HG03521 (cell line): ENCODE measurements around the gene PHF10.

Source experiments
- ATAC-seq: cut with Tn5 transposase; IDR thresholded peaks from one replicate; pipeline ENCODE4 v1.9.1; 2021; ENCODE audit warnings: mild to moderate bottlenecking, moderate library complexity; ENCODE audit not compliant: unreplicated experiment

Gene PHF10

DNA sequence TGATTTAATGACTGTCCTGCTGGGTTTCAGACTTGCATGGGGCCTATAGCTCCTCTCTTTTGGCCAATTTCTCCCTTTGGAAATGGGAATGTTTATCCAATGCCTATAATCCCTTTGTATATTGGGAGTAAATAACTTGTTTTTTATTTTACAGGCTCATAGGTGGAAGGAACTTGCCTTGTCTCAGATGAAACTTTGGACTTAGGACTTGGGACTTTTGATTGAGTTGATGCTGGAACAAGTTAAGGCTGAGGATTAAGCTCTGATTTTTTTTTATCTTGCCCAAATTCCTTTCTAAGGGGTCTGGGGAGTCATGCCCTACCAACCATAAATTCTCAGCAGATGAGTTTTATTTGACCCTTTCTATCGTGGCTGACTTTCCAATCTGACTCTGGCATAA, 46.0 kb downstream of the PHF10 start:
- ATAC-seq = no peak

DNA sequence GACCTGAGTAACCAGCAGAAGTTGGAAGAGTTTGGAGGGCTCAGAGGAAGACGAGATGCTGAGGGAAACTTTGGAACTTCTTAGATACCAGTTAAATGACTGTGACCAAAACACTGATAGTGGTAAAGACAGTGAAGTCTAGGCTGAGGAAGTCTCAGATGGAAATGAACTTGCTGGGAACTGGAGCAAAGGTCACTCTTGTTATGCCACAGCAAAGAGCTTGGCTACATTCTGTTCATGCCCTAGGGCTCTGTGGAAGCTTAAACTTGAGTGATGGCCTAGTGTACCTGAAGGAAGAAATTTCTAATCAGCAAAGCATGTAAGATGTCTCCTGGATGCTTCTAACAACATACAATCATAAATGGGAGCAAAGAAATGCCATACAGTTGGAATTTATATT, 47.2 kb downstream of the PHF10 start:
- no peak for ATAC-seq

DNA sequence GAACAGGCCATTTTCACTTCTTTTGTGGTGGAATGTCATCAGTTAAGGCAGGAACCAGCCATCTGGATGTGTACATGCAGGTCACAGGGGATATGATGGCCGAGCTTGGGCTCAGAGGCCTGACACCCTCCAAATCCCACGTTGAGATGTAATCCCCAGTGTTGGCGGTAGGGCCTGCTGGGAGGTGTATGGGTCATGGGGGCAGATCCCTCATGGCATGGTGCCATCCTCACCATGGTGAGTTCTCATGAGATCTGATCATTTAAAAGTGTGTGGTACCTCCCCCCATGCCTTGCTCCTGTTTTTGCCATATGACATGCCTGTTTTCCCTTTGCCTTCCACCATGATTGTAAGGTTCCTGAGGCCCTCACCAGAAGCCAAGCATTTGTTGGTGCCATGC, 49.3 kb downstream of the PHF10 start:
- ATAC-seq = no peak

DNA sequence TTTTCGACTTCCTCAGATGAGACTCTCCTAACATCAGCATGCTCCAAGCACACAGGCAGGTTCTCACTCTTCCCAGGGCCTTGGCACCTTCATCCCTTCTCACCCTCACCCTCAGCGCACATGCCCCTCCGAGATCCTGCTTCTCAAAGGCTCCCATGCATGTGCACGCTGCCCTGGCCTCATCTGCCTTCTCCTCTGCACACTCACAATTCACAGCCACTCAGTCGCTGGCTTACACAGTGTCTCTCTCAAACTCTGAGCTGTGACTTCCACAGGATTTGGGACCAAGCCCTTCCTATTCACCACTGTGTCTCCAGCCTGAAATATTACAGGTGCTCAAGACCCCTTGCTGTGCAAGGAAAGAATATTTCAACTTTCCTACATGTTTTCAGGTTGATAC, 52.7 kb downstream of the PHF10 start:
- no peak for ATAC-seq

DNA sequence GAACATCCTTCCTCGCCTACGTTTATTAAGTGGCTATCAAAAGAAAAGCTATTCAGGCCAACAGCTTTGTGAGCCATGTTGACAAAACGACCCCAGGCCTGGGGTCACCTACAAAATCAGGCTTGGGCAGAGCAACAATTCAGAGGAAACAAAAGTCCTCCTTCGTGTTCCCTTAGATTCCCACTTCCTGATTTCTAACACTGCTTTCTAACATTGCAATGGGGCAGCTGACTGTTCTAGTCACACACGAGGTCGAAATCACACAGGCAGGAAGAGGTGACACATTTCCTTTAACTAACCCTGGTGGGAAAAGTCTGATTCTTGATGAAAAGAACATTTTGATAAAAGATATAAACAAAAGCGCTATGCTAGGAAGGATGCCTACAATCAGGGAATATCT, 54.4 kb downstream of the PHF10 start:
- ATAC-seq = no peak

DNA sequence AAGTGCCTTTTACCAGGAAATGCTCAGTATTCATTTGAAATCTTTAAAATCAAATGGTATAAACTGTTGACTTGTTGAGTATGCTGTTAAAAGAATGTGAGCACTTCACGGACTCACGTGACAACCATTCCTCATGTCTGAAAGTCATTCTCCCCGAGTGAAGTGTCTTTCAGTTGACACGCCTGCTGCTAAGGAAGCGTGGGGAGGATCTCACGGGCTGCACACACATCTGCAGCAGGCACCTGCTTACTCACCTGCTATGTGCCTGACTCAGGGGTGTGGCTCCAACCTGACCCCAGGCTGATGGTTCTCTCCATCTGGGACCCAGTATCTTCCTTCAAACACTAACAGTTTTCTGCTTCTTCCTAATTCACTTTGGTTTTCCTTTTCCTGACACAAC, 55.2 kb downstream of the PHF10 start:
- ATAC-seq = no peak

DNA sequence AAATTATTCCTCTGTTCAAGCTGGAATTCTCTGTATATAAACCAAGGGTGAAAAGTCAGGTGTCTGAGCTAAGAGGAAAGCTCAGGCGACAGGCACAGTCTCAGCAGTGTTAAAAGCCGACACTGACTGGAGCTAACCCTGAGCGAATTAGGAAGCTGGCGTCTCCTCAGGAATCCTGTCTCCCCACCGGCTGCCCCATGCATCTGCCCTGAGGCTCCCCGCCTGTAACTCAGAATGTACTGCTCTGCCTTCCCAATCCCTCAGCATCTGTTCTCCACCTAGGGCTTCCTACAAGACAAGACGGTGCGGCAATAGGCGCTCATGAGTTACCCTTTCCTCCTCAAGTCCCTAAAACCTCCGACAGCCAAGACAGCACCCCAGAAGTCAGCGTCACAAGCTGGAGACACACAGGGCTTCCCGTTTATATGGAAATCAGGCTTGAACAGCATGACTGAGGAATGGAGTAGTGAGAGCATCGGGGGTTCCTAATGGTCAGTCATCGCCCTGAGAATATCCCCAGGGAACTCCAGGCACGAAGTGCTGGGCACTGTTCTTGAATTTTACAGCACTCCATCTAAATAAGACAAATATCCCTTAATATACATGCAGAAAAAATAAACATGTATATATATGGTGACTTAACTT, 56.0 kb downstream of the PHF10 start:
- no peak for ATAC-seq

DNA sequence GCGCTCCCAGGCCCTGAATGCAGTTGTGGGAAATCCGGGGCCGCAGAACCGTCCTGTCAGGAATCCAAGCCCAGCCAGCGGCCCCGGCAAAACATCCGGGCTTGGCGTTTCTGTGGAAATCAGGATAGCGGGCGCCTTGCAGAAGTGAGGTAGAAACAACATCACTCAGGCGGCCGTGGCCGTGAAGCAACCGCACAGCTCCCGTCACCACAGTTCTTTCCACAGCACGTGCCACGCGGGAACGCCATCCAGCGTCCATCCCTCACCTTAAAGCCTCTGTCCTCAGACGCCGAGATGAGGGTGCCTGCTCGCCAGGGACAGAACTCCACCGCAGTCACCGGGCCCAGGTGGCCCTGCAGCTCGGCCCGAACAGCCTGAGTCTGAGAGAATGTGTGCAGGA, 56.6 kb downstream of the PHF10 start:
- ATAC-seq = no peak

DNA sequence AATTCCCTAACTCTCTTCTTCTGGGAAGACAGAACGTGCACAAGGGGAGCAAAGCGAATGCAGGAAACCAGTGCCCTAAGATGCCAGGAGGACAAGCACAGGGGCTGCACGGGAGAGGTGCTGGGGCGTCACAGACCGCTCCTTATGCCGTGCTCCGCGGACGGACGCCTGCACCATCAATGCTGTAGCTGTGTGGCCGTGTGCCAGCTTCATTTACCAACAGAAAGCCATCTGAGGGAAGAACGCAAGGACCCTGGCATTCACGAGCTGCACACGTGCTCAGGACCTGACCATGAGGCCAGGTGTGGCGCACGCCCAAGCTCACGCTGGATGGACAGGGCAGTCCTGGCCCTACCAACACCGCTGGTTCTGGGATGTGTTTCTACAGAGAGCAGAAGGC, 57.9 kb downstream of the PHF10 start:
- no peak for ATAC-seq

DNA sequence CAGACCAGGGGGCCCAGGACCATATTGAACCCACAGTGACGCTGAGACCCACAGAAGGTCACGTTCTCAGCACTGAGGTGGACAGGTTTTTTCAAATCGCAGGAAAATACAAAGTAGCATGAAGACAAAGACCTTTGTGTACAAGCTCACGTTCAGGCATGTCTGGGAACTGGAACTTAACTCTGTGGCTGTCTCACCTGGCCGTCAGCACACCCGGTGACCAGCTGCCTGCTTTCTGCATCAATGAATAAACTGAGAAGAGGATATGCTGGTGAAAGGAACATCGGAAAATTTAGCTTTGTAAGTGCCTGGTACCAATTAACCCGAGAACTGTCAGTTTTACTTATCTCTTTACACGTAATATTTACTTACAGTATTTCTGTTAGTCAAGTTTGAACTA, 59.0 kb downstream of the PHF10 start:
- no peak for ATAC-seq

DNA sequence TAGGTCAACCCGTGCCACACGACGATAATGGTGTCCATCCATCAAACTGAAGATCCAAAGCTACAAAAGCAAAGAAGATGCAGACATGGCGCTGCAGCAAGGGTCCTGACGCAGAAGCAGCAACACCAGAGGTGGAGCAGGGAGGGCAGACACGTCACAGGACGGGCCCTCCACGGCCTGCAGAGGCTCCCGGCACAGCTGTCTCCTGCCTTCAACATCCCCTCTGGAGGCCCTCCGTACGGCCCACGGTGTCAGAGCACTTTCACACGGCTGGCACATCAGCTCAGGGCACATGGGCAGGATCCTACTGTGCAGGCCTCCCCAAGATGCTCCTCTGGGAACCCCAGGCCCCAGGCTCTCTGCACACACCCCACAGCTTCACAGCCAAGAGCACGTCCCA, 60.1 kb downstream of the PHF10 start:
- ATAC-seq = no peak

DNA sequence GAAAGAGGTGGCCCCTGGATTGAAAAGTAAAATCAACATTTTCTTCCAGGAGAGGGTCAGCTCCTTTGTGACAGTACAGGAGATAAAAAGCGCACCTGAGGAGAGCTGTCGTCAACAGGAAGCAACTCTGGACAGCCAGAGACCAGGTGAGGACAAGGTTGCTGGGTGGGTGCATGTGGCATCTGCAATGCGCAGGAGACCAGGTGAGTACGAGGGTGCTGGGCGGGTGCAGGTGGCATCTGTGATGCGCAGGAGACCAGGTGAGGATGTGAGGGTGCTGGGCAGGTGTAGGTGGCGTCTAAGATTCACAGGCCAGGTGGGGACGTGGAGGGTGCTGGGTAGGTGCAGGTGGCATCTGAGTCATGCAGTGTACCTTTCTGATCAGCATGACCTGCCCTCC, 60.8 kb downstream of the PHF10 start:
- no peak for ATAC-seq

DNA sequence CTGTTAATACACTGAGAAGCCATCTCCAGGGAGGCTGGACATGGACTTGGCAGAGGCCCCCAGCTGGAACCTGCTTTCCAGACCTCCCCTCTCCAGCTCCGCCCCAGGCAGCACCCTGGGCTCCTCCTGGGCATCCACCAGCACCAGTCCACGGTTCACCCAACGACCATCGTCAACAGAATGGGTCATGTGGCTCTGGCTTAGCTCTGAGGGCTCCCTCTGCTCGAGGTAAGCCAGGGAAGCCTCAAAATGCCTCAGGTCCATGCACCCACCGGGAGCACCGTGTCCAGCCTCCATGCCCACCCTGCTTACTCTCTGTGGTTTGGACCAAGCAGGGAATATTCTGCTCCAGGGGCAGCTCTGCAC, 62.9 kb downstream of the PHF10 start:
- no peak for ATAC-seq

DNA sequence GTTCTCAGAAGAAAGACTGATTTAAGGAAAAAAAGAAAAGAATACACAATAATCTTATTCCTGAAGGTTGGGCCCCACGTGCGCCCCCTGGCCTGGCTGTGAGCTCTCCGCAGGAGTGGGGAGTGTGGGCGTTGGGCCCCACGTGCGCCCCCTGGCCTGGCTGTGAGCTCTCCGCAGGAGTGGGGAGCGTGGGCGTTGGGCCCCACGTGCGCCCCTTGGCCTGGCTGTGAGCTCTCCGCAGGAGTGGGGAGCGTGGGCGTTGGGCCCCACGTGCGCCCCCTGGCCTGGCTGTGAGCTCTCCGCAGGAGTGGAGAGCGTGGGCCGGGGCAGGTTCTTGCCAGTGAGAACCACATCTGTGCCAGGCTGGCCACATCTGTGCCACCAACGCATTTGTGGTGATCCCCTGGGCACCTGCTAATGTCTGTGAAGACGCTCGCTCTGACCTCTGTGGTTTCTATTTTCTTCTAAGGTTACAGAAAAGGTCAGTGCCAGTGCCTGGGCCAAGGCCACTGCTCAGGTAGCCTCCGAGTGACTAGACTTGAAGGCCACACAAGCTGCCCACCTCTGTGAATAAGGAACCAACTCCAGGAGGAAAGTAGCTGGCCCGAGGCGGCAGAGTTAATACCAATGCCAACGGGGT, 63.4 kb downstream of the PHF10 start:
- ATAC-seq = no peak

DNA sequence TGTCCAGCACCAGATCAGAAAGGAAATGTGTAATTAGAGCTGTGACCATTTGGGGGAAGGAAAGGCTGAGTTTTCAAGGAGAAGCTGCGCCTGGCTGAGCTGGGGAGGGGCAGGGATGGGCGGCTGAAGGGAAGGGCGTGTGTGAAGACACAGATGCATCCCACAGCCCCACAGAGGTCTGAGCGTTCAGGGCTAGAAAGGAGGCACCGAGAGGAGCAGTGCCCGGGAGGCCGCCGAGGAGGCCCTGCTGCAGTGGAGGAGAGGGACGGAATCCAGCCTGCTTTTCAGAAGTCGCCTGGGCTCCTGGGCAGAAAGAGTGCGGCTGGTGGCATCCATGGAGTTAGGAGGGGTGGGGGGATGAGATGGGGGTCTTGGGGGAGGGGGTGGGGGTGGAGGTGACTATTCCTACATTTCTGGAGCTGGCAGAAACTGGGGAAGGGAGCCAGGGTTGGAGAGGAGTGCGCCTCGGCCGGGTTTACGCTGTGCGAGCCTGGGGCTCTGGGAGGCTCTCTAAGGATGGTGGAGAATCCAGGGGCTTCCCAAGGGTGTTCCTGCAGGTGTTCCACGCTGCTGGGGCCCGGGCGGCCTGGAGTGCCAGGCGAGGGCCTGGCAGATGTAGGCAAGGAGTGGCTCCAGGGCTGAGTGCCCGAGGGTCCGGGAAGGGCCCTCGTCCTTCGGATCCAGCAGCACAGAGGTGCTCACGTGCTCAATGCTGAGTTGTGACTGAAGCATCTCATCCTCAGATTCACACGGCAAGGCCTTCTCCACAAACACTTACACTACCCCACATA, 64.3 kb downstream of the PHF10 start:
- no peak for ATAC-seq

DNA sequence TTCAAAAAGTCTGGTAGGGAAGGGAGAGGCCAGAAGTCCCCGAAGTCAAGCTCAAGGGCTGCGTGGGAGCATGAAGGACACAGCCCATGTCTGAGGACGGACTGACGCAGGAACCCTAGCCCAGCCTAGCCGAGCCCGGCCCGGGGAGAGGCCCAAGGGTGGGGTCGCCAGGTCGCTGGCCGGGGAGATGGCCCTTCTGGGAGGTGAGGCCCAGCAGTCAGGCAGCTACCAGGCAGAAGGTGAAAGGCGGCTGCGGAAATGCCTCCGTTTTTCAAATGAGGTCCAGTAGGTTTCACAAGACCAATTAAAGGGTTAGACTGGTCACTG, 67.1 kb downstream of the PHF10 start:
- no peak for ATAC-seq

DNA sequence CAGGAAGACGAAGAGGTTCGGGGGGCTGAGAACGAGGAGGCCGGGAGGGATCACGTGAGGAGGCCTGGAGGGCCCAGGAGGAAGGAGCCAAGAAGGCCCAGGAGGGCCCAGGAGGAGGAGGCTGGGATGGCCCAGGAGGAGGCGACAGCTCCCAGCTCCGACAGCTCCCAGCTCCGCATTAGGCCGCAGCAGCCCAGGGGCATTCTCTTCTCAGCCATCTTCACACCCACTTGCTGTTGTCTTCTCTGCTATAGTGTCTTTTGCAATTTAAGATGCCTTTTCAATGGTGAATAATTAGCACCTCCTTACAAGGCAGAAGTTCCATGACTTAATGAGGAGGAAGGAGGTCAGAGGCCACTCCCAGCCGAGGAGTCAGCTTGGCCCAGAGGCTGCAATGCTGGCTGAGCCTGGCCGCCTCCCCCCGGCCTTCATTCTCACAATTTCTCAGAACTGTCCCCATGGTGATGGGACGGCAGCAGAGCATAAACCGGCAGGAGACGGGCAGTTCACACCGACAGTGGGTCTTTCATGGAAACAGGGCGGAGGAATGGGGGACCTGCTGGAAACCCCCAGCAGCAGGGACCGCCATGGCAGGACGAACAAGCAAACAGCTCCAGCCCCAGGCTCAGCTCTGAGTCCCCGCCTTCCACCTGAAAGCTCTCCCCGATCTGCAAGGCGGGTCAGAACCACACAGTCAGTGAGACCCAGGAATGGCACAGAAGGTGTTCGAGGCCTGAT, 67.6 kb downstream of the PHF10 start:
- no peak for ATAC-seq

DNA sequence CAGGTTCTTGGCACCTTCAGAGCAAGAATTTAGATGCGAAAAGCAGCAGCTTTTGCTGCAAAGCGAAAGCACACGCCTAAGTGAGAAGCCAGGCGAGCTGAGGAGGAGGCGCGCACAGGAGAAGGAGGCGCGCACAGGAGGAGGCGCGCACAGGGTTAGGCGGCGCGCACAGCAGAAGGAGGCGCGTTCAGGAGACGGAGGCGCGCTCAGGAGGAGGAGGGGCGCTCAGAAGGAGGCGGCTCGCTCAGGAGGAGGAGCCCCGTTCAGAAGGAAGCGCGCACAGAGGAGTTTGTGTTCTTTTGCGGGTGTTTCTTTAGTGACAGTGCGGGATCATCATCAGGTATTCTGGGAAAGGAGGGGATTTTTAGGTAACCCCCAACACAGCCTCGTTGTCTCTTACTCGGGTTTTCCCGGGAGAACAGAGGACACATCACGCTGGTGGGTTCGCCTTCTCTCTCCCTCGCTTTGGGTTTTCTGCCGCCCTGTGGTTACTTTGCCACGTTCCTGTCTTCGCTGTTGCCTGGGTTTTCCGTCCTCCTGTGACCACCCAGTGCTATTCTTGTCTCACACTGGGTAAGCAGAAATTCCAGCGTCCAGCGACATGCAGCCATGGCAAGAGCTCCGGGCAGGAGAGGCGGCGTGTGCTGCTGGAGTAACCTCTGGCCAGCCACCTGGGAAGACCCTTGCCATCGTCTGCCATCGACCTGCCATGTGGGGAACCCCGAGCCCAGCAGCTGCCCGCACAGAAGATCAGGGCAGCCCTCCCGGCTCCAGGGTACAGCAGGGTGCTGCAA, 69.5 kb downstream of the PHF10 start:
- ATAC-seq = peak; percentile 88
